Cortex of kidney (tissue), 1 donor: ENCODE data around the gene CLCF1.

ENCODE experiments used
- DNase-seq: peaks from one replicate; lab custom pipeline; 2025; lab: John Stamatoyannopoulos, UW

The CLCF1 gene

GRCh38 chr11:67372993-67373647 lies at the start of gene CLCF1:
CLCF1 (minus strand) TSS chr11:67373598; CDS start chr11:67373539, 59 bp downstream.
- no peak for DNase-seq

DNA sequence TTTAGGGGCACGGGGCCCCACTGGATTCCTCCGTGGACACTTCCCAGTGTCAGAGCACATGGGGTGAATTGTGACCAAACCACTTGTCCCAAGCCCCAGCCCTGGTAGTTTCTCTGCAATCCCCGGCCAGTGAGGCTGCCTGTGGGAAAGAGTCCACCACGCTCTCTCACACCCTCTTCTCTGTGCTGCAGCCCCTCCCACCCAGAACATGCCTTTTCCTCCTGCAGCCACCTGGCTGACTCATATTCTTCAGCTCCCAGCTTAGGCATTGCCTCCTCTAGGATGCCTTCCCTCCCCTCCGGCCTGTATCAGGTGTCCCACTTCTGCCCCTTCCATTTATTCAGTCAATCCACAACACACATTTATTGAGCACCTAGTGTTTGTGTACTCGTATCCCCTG lies 49.5 kb upstream of the CLCF1 start:
- DNase-seq = no peak

DNA sequence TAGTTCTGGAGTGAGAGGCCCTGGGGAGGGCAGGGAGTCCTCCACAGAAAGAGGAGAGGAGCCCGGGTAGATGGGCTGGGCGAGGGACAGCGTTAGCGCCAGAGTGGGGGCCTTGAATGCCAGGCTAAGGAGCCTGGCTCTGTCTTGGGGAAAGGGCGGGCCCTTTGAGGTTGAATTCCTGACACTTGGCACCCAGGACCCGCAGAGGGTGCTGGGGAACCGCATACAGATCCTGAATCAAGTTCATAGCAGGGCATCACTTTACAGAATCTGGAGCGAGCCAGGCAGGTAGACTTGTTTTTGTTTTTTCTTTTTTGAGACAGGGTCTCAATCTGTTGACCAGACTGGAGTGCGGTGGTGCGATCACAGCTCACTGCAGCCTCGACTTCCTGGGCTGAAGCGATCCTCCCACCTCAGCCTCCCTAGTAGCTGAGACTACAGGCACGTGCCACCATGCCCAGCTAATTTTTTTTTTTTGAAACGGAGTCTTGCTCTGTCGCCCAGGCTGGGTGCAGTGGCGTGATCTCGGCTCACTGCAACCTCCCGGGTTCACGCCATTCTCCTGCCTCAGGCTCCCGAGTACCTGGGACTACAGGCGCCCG lies 48.1 kb upstream of the CLCF1 start:
- DNase-seq = no peak

- no peak for DNase-seq
These were observed 47.4 kb upstream of the CLCF1 start for GRCh38 chr11:67420646-67421429.

GRCh38 chr11:67420147-67420645 lies 46.8 kb upstream of the CLCF1 start:
- DNase-seq = no peak

- no peak for DNase-seq
These were observed 46.1 kb upstream of the CLCF1 start for GRCh38 chr11:67419325-67420049.

DNA sequence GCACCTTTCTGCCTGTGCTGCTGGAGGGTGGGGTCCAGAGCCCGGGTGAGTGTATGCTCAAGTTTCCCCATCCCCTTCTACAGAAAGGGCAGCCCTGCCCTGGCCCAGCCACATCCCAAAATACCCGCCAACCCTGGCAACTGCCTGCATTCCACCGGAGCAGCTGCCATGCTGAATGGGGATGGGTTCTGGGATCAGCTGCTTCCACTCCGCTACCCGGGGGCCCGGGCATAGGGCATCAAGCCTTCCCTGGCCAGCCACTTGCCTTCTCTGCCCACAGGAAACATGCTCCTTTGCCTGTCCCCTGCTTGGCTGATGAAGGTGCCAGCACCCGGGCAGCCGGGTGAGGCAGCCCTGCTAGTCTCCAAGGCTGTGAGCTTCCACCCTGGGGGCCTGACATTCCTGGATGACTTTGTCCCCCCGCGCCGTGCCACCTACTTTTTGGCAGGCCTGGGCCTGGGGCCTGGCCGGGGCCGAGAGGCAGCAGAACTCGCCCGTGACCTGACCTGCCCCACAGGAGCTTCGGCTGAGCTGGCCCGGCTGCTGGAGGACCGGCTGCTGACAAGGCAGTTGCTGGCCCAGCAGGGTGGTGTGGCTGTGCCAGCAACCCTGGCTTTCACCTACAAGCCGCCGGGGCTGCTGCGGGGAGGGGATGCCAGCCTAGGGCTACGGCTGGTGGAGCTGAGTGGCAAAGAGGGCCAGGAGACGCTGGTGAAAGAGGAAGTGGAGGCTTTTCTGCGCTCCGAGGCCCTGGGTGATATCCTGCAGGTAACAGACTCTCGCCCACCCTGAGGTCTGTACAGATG lies 45.3 kb upstream of the CLCF1 start:
- no peak for DNase-seq

GRCh38 chr11:67417425-67417824 lies 44.0 kb upstream of the CLCF1 start:
- no peak for DNase-seq

GRCh38 chr11:67416416-67417335 lies 43.3 kb upstream of the CLCF1 start:
- DNase-seq = no peak

- DNase-seq = no peak
These were observed 42.3 kb upstream of the CLCF1 start, which contains the start of gene CARNS1 for GRCh38 chr11:67415501-67416304. CARNS1 (plus strand) TSS chr11:67415678; CDS start chr11:67416200, 522 bp downstream.

DNA sequence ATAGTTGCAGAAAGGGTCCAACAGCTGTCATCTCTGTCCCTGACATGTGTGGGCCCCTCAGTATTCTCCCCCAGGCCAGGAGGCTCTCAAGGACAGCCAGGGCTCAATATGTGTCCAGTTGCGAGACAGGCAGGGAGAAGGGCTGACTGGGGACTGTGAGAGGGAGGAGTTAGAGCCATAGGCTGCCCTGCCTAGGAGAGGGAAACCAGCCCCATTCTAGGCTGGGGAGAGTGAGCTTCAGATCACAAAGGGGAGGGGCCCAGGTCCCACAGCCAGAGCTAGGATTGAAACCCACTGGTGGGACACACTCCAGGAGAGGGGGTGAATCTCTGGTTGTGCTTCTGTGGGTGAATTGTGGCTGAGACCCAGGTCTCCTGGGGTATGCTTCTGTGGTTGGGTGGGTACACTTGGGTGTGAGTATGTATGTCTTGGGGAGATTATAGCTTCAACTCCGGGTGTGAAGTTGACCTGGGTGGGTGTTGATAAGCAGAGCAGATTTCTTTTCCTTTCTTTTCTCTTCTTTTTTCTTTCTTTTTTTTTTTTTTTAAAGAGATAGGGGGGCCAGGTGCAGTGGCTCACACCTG lies 40.0 kb upstream of the CLCF1 start:
- no peak for DNase-seq

DNA sequence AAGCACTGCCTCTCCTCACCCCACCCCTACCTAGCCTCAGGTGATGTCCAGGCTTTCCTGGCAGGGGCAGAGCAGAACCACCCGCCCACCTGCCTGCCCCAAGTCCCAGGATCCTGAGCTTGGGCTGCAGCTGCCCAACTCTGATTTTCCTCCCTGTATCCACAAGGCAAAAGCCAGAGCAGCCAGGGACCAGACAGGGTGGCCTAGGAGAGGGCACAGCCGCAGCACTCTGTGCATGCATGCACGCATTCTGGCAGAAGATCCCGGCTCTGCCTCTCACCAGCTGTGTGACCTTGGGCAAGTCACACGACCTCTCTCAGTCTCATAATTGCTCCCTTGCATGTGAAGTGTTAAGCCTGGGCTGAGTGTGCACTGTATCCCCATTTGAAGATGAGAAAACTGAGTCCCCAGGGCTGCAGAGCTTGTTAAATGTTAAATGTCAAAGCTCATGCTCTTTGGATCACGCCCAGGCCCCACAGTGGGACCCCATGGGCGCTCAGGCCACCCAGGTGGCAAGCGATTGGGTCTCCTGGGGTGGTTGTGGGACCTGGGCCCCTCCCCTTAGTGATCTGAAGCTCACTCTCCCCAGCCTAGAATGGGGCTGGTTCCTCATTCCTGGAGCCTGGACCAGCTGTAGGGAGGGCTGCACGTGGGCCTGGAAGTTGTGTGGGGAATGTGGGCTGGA lies 39.2 kb upstream of the CLCF1 start:
- DNase-seq = no peak

- no peak for DNase-seq
These were observed 38.4 kb upstream of the CLCF1 start for GRCh38 chr11:67411785-67412152.

- no peak for DNase-seq
These were observed 37.8 kb upstream of the CLCF1 start for GRCh38 chr11:67410984-67411784.

DNA sequence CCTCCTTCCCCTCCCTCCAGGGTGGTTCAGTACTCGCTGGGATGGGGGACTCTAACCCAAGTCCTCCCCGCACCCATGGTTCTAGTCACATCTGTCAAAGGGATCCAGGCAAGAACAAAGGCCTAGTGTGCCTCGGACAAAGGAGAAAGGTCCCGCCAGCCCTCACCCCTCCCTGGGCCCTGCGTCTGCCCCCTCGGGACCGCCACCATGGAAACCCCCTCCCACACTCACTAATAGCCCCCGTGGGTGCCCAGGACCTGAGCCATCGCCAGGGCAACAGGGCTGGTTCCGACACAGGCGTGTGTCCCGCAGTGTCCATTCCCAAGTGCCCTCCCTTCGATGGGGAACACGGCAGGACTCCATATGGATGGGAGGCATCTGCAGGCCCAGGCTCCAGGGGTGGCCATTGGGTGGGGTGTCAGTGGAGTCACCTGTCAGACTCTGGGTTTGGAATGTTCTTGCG lies 37.0 kb upstream of the CLCF1 start:
- no peak for DNase-seq

GRCh38 chr11:67409781-67410368 lies 36.5 kb upstream of the CLCF1 start:
- DNase-seq = no peak

GRCh38 chr11:67409261-67409666 lies 35.9 kb upstream of the CLCF1 start:
- DNase-seq = no peak
